Hepatocyte (in vitro differentiated cells): Measurements from ENCODE around the gene ERBB4.

Experiments
- CTCF ChIP-seq: fragments of 200-600 bp; sonication (generic); IDR thresholded peaks from 2 replicates; pipeline ENCODE4 v1.5.1; 2016; ENCODE audit warnings: antibody characterized with exemption, mild to moderate bottlenecking; ENCODE audit not compliant: poor library complexity
- EZH2 ChIP-seq: fragments of 200-600 bp; sonication (generic); IDR thresholded peaks from 2 replicates; pipeline ENCODE4 v1.6.1; 2016; ENCODE audit warnings: antibody characterized with exemption, mild to moderate bottlenecking, borderline replicate concordance
- EZH2phosphoT487 ChIP-seq: fragments of 200-600 bp; sonication (generic); IDR thresholded peaks from one replicate; pipeline ENCODE4 v1.6.1; 2018; ENCODE audit warnings: antibody characterized with exemption, mild to moderate bottlenecking, low read depth, moderate library complexity; ENCODE audit not compliant: unreplicated experiment, severe bottlenecking

- TF ChIP-seq CTCF (no peak), EZH2 (no peak), EZH2phosphoT487 (no peak)
These were observed 1131.5 kb downstream of the ERBB4 start for GRCh38 chr2:211407076-211407475.
